Activated CD8-positive, alpha-beta memory T cell treated with anti-CD3 and anti-CD28 coated beads for 48 hours (primary cell): ENCODE data around the gene PRRC2A.

Source experiments
- DNase-seq, 3 experiments: peaks; one replicate each; pipeline ENCODE4 v3.0.0-alpha.2; 2020; ENCODE audit warnings: low read depth in 2 of 3, low spot score in 2 of 3

The PRRC2A gene

GRCh38 chr6:31622684-31623091 lies 2.2 kb downstream of the PRRC2A start:
- no peak for DNase-seq

- DNase-seq = no peak
These were observed 3.6 kb downstream of the PRRC2A start for GRCh38 chr6:31624070-31624469.

- no peak for DNase-seq
These were observed 6.4 kb downstream of the PRRC2A start for GRCh38 chr6:31626952-31627351.

GRCh38 chr6:31627690-31628287 lies 7.3 kb downstream of the PRRC2A start:
- DNase-seq = no peak

GRCh38 chr6:31629014-31629413 lies 8.5 kb downstream of the PRRC2A start:
- no peak for DNase-seq

- no peak for DNase-seq
These were observed 9.8 kb downstream of the PRRC2A start for GRCh38 chr6:31630177-31630934.

- no peak for DNase-seq
These were observed 10.7 kb downstream of the PRRC2A start for GRCh38 chr6:31631209-31631608.

- no peak for DNase-seq
These were observed 11.3 kb downstream of the PRRC2A start for GRCh38 chr6:31631681-31632278.

GRCh38 chr6:31632279-31632946 lies 11.9 kb downstream of the PRRC2A start:
- no peak for DNase-seq

GRCh38 chr6:31633447-31633846 lies 12.9 kb downstream of the PRRC2A start:
- no peak for DNase-seq

GRCh38 chr6:31634131-31634530 lies 13.6 kb downstream of the PRRC2A start:
- no peak for DNase-seq

- no peak for DNase-seq
These were observed 14.6 kb downstream of the PRRC2A start for GRCh38 chr6:31634969-31635575.

GRCh38 chr6:31636698-31637596 lies 16.4 kb downstream of the PRRC2A start:
- no peak for DNase-seq

GRCh38 chr6:31639043-31639442 lies 18.5 kb downstream of the PRRC2A start:
- no peak for DNase-seq

GRCh38 chr6:31639449-31639861 lies 18.9 kb downstream of the PRRC2A start:
- DNase-seq = no peak

- no peak for DNase-seq
These were observed 20.1 kb downstream of the PRRC2A start for GRCh38 chr6:31640612-31641011.

GRCh38 chr6:31641370-31641769 lies 20.9 kb downstream of the PRRC2A start:
- no peak for DNase-seq

- DNase-seq = no peak
These were observed 22.5 kb downstream of the PRRC2A start for GRCh38 chr6:31642798-31643570.

GRCh38 chr6:31643818-31644454 lies 23.4 kb downstream of the PRRC2A start:
- DNase-seq = no peak
